HFF-Myc (cell line): ENCODE measurements around the gene ERICH6.

Experiments
- DNase-seq: peaks from one replicate; pipeline ENCODE4 v3.0.0-alpha.2; 2011; ENCODE audit warnings: low read depth; ENCODE audit errors: extremely low read depth
- H3K4me3 ChIP-seq: replicated peaks from 2 replicates; pipeline ENCODE4 v1.5.1; 2011; ENCODE audit warnings: low read depth, mild to moderate bottlenecking, control low read depth, low read length
- CTCF ChIP-seq: IDR thresholded peaks from 2 replicates; pipeline ENCODE4 v1.5.1; 2012; ENCODE audit warnings: mild to moderate bottlenecking, low read depth, low read length, control low read depth; ENCODE audit errors: missing control alignments

The ERICH6 gene

GRCh38 chr3:150710097-150710496 lies 6.4 kb upstream of the ERICH6 start:
- no peak for DNase-seq
- H3K4me3 ChIP-seq = no peak overlapping the region
- no peak for TF ChIP-seq CTCF

GRCh38 chr3:150703299-150703755 lies 393 bp downstream of the ERICH6 start:
- no peak for DNase-seq
- no peak for TF ChIP-seq CTCF
- peak overlapping the region; percentile 66 for H3K4me3 ChIP-seq

GRCh38 chr3:150699068-150699639 lies 4.6 kb downstream of the ERICH6 start:
- DNase-seq = peak; percentile 20
- TF ChIP-seq CTCF = no peak
- no peak overlapping the region for H3K4me3 ChIP-seq

- TF ChIP-seq CTCF = no peak
- H3K4me3 ChIP-seq = no peak overlapping the region
- DNase-seq = no peak
Measured at GRCh38 chr3:150697646-150698045, 6.1 kb downstream of the ERICH6 start.

- TF ChIP-seq CTCF = no peak
- DNase-seq = no peak
- no peak overlapping the region for H3K4me3 ChIP-seq
Measured at GRCh38 chr3:150691414-150692040, 12.2 kb downstream of the ERICH6 start.

GRCh38 chr3:150687613-150688012 lies 16.1 kb downstream of the ERICH6 start:
- H3K4me3 ChIP-seq = no peak overlapping the region
- TF ChIP-seq CTCF = no peak
- DNase-seq = no peak
